ENCODE measurements around the gene KCNK3. TPM values are rescaled to one million over a fixed set of nuclear protein-coding genes. Genes with fewer than 3 reads are reported as not detected.

KCNK3 gene
- polyA plus RNA-seq, 1 of the 3 experiments (the other 2 are of a cell fraction): 0.16 TPM

DNA sequence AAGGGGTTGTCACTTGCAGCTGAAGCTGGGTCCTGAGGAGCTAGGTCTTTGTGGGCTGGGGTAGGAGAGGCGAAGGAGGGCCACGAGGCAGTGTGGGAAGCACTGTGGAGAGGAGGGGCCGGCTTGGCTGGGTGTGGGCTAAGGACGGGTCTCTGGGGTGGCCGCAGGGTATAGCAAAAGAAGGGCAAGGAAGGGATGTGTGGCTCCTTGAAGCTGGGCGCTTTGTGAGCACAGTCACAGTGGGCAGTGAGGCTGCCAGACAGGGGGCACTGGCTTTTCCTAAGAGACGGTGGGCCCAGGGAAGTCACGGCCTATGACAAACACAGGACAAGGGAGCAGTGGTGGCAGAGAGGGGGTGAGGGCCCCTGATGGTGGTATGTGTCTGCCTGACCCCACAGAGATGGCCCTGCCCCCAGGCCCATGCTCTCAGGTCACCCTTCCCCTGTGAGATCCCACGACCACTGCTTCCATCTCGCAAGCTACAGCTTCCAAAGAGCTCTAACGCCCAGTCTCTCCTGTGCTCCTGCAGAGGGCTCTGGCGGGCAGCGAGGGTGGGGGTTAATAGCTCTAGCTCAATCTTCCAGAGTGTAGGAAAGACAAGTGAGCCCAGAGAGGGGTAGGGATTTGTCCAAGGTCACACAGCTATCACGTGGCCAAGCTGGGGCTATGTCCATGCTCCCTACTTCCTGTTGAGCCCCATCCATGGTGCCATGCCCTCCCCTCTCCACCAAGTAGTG is 32.4 kb downstream of the KCNK3 start (continued):
- TF ChIP-seq, protein P1, sequence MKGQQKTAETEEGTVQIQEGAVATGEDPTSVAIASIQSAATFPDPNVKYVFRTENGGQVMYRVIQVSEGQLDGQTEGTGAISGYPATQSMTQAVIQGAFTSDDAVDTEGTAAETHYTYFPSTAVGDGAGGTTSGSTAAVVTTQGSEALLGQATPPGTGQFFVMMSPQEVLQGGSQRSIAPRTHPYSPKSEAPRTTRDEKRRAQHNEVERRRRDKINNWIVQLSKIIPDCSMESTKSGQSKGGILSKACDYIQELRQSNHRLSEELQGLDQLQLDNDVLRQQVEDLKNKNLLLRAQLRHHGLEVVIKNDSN (IDR thresholded peaks at IDR 0.05; ENCODE audit: borderline replicate concordance, low read depth): no peak
- TF ChIP-seq EZH2phosphoT487 (IDR thresholded peaks at IDR 0.05; ENCODE audit: borderline replicate concordance, low read depth): no peak
- TF ChIP-seq NRF1 (IDR thresholded peaks at IDR 0.05; ENCODE audit: low read depth, low read length): no peak
- TF ChIP-seq YY1 (IDR thresholded peaks at IDR 0.05; ENCODE audit: low read depth): no peak
- no peak for TF ChIP-seq JUND (IDR thresholded peaks at IDR 0.05)
- TF ChIP-seq MXI1 (IDR thresholded peaks at IDR 0.05; ENCODE audit: low read depth, low read length): no peak

DNA sequence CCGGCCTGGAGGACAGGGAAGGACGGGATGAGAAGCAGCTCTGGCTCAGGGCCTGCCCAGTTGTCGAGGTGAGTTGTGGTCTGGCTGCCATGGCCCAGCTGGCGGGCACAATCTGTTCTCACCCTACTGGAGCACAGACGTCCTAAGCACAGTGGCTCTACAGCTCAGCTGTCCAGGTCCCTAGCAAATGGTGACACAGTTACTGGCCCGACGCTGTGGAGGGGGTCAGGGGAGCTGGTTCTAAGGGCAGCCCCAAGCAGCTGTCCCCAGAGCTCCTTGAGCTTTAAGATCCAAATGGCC is 32.9 kb downstream of the KCNK3 start:
- H3F3A ChIP-seq (replicated peaks; ENCODE audit: insufficient read depth): peaks cover 3% of the 10 kb centered on the region
- ChIA-PET CTCF (interaction anchor here (0.9 to 2.0 kb wide), 8 partner anchors 9 to 148 kb away, joined by 3 to 12 read pairs (median 4); no protein-coding TSS in a partner anchor), POLR2A (interaction anchor here (0.8 to 1.3 kb wide), 3 partner anchors 14 to 51 kb away, joined by 3 read pairs; no protein-coding TSS in a partner anchor)
- no peak overlapping the region for H3K27ac ChIP-seq (ENCODE audit: low read depth in 2 of 2, low read length in 1 of 2)
- peaks cover 20 to 40% of the 10 kb centered on the region in 2 experiments; a peak in 3 of 4 replicates for H3K4me1 ChIP-seq (ENCODE audit: control insufficient read depth in 1 of 2, insufficient read depth in 2 of 2, low read depth in 1 of 2, low read length in 1 of 2)
- TF ChIP-seq NRF1 (IDR thresholded peaks at IDR 0.05; ENCODE audit: low read depth, low read length) (no peak), YY1 (IDR thresholded peaks at IDR 0.05; ENCODE audit: low read depth) (no peak), MEF2A (IDR thresholded peaks at IDR 0.05; ENCODE audit: borderline replicate concordance, low read depth) (no peak), SMC3 (IDR thresholded peaks at IDR 0.05; ENCODE audit: low read depth, low read length) (no peak), TEAD4 (IDR thresholded peaks at IDR 0.05; ENCODE audit: borderline replicate concordance, insufficient read depth) (no peak), GABPA (IDR thresholded peaks at IDR 0.05; ENCODE audit: low read depth) (no peak), TAF1 (IDR thresholded peaks at IDR 0.05; ENCODE audit: borderline replicate concordance, low read depth, low read length) (no peak), MXI1 (IDR thresholded peaks at IDR 0.05; ENCODE audit: low read depth, low read length) (no peak), NFIC (IDR thresholded peaks at IDR 0.05; ENCODE audit: borderline replicate concordance) (no peak), RCOR1 (IDR thresholded peaks at IDR 0.05; ENCODE audit: low read length) (no peak), FOXJ3 (CRISPR knock-in tag; IDR thresholded peaks at IDR 0.05) (no peak), FOXM1 (IDR thresholded peaks at IDR 0.05; ENCODE audit: low read depth) (no peak), RFX5 (IDR thresholded peaks at IDR 0.05; ENCODE audit: low read length) (no peak), JUND (IDR thresholded peaks at IDR 0.05) (no peak)
- TF ChIP-seq, protein P2, sequence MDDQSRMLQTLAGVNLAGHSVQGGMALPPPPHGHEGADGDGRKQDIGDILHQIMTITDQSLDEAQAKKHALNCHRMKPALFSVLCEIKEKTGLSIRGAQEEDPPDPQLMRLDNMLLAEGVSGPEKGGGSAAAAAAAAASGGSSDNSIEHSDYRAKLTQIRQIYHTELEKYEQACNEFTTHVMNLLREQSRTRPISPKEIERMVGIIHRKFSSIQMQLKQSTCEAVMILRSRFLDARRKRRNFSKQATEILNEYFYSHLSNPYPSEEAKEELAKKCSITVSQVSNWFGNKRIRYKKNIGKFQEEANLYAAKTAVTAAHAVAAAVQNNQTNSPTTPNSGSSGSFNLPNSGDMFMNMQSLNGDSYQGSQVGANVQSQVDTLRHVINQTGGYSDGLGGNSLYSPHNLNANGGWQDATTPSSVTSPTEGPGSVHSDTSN (IDR thresholded peaks at IDR 0.05): no peak
- TF ChIP-seq, protein P3, sequence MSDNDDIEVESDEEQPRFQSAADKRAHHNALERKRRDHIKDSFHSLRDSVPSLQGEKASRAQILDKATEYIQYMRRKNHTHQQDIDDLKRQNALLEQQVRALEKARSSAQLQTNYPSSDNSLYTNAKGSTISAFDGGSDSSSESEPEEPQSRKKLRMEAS (IDR thresholded peaks at IDR 0.05; ENCODE audit: low read depth): no peak
- TF ChIP-seq, protein P4, sequence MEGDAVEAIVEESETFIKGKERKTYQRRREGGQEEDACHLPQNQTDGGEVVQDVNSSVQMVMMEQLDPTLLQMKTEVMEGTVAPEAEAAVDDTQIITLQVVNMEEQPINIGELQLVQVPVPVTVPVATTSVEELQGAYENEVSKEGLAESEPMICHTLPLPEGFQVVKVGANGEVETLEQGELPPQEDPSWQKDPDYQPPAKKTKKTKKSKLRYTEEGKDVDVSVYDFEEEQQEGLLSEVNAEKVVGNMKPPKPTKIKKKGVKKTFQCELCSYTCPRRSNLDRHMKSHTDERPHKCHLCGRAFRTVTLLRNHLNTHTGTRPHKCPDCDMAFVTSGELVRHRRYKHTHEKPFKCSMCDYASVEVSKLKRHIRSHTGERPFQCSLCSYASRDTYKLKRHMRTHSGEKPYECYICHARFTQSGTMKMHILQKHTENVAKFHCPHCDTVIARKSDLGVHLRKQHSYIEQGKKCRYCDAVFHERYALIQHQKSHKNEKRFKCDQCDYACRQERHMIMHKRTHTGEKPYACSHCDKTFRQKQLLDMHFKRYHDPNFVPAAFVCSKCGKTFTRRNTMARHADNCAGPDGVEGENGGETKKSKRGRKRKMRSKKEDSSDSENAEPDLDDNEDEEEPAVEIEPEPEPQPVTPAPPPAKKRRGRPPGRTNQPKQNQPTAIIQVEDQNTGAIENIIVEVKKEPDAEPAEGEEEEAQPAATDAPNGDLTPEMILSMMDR (IDR thresholded peaks at IDR 0.05): no peak
- TF ChIP-seq, protein P1 (IDR thresholded peaks at IDR 0.05; ENCODE audit: borderline replicate concordance, low read depth): no peak
- TF ChIP-seq, protein P5, sequence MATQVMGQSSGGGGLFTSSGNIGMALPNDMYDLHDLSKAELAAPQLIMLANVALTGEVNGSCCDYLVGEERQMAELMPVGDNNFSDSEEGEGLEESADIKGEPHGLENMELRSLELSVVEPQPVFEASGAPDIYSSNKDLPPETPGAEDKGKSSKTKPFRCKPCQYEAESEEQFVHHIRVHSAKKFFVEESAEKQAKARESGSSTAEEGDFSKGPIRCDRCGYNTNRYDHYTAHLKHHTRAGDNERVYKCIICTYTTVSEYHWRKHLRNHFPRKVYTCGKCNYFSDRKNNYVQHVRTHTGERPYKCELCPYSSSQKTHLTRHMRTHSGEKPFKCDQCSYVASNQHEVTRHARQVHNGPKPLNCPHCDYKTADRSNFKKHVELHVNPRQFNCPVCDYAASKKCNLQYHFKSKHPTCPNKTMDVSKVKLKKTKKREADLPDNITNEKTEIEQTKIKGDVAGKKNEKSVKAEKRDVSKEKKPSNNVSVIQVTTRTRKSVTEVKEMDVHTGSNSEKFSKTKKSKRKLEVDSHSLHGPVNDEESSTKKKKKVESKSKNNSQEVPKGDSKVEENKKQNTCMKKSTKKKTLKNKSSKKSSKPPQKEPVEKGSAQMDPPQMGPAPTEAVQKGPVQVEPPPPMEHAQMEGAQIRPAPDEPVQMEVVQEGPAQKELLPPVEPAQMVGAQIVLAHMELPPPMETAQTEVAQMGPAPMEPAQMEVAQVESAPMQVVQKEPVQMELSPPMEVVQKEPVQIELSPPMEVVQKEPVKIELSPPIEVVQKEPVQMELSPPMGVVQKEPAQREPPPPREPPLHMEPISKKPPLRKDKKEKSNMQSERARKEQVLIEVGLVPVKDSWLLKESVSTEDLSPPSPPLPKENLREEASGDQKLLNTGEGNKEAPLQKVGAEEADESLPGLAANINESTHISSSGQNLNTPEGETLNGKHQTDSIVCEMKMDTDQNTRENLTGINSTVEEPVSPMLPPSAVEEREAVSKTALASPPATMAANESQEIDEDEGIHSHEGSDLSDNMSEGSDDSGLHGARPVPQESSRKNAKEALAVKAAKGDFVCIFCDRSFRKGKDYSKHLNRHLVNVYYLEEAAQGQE (IDR thresholded peaks at IDR 0.05; ENCODE audit: low read depth, low read length): no peak
- TF ChIP-seq, protein P6, sequence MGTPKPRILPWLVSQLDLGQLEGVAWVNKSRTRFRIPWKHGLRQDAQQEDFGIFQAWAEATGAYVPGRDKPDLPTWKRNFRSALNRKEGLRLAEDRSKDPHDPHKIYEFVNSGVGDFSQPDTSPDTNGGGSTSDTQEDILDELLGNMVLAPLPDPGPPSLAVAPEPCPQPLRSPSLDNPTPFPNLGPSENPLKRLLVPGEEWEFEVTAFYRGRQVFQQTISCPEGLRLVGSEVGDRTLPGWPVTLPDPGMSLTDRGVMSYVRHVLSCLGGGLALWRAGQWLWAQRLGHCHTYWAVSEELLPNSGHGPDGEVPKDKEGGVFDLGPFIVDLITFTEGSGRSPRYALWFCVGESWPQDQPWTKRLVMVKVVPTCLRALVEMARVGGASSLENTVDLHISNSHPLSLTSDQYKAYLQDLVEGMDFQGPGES (IDR thresholded peaks at IDR 0.05; ENCODE audit: low read depth, low read length): no peak
- 70% methylated on average over 4 of the region's 7 CpGs for WGBS (ENCODE audit: low lambda C conversion rate)
- no peaks in the 10 kb centered on the region for H3K27me3 ChIP-seq (ENCODE audit: insufficient read depth)
- H3K4me3 ChIP-seq (ENCODE audit: low read depth in 2 of 2, low read length in 1 of 2): no peak overlapping the region
- no peak overlapping the region for H3K9ac ChIP-seq
- no peaks in the 10 kb centered on the region for H4K20me1 ChIP-seq (ENCODE audit: insufficient read depth)
- H3K9me3 ChIP-seq: no peaks in the 10 kb centered on the region
- no peak overlapping the region for H2AFZ ChIP-seq (ENCODE audit: low read depth)
- H3K4me2 ChIP-seq: no peak overlapping the region
- no peaks in the 10 kb centered on the region for H3K79me2 ChIP-seq (ENCODE audit: insufficient read depth)
- DNase-seq: no peak
- no peaks in the 10 kb centered on the region for H3K9me2 ChIP-seq
- H3K36me3 ChIP-seq (replicated peaks in 1 of 2; ENCODE audit: control insufficient read depth in 1 of 2, insufficient read depth in 2 of 2, low read length in 1 of 2): no peaks in the 10 kb centered on the region

Data from SK-N-SH (cell line).